GM19395 (cell line): ENCODE data around the gene THAP4.
"Not testable (repeated sequence)": the region's sequence is repeated elsewhere in the genome, so short reads cannot be mapped to it uniquely, and the experiment has no call there.

ENCODE experiments used
- ATAC-seq: cut with Tn5 transposase; IDR thresholded peaks from one replicate; pipeline ENCODE4 v1.9.1; 2021; ENCODE audit warnings: mild to moderate bottlenecking, moderate library complexity; ENCODE audit not compliant: unreplicated experiment

Gene THAP4

GRCh38 chr2:241590496-241591455 lies 46.2 kb downstream of the THAP4 start:
- not testable (repeated sequence) for ATAC-seq

GRCh38 chr2:241589863-241590262 lies 47.1 kb downstream of the THAP4 start:
- not testable (repeated sequence) for ATAC-seq

GRCh38 chr2:241586564-241587264 lies 50.2 kb downstream of the THAP4 start:
- no peak for ATAC-seq

GRCh38 chr2:241584436-241584835 lies 52.5 kb downstream of the THAP4 start:
- ATAC-seq = no peak

GRCh38 chr2:241582806-241583205 lies 54.2 kb downstream of the THAP4 start:
- no peak for ATAC-seq

- ATAC-seq = no peak
Measured at GRCh38 chr2:241582328-241582727, 54.6 kb downstream of the THAP4 start.

GRCh38 chr2:241579281-241579680 lies 57.7 kb downstream of the THAP4 start:
- ATAC-seq = no peak

GRCh38 chr2:241577413-241578122 lies 59.4 kb downstream of the THAP4 start:
- no peak for ATAC-seq

- ATAC-seq = no peak
Measured at GRCh38 chr2:241576293-241576654, 60.7 kb downstream of the THAP4 start.

GRCh38 chr2:241575624-241576292 lies 61.2 kb downstream of the THAP4 start:
- no peak for ATAC-seq

- no peak for ATAC-seq
Measured at GRCh38 chr2:241574911-241575623, 61.9 kb downstream of the THAP4 start.

- no peak for ATAC-seq
Measured at GRCh38 chr2:241573741-241574140, 63.2 kb downstream of the THAP4 start.

GRCh38 chr2:241572915-241573651 lies 63.9 kb downstream of the THAP4 start:
- ATAC-seq = not testable (repeated sequence)

- no peak for ATAC-seq
Measured at GRCh38 chr2:241571821-241572620, 64.9 kb downstream of the THAP4 start.

- no peak for ATAC-seq
Measured at GRCh38 chr2:241570961-241571581, 65.9 kb downstream of the THAP4 start.

- no peak for ATAC-seq
Measured at GRCh38 chr2:241569831-241570281, 67.1 kb downstream of the THAP4 start.

- no peak for ATAC-seq
Measured at GRCh38 chr2:241568726-241569125, 68.2 kb downstream of the THAP4 start.

- ATAC-seq = no peak
Measured at GRCh38 chr2:241567776-241568175, 69.2 kb downstream of the THAP4 start.
